ENCODE data around the gene LMCD1.

GRCh38 chr3:8507496-8507895 is 5.9 kb downstream of the LMCD1 start:
- TF ChIP-seq CHD2 (IDR thresholded peaks at IDR 0.05; ENCODE audit: low read length, partially characterized antibody) (no peak), RNF2 (IDR thresholded peaks at IDR 0.05; ENCODE audit: borderline replicate concordance, low read depth) (no peak), RFX5 (IDR thresholded peaks at IDR 0.05) (no peak)
